ENCODE measurements around the gene PCBP3.

Gene PCBP3

GRCh38 chr21:45632160-45632559 is 11.4 kb upstream of the PCBP3 start:
- TF ChIP-seq CTCF (IDR thresholded peaks at IDR 0.05; ENCODE audit: low read depth, low read length, missing control alignments), result no peak
- H3K4me3 ChIP-seq (replicated peaks; ENCODE audit: low read depth, low read length), result no peak overlapping the region
- DNase-seq (ENCODE audit: extremely low read depth, low read depth), result no peak

- TF ChIP-seq CTCF (IDR thresholded peaks at IDR 0.05; ENCODE audit: low read depth, low read length, missing control alignments), result no peak
- no peak for DNase-seq (ENCODE audit: extremely low read depth, low read depth)
- H3K4me3 ChIP-seq (replicated peaks; ENCODE audit: low read depth, low read length), result no peak overlapping the region
These were observed 10.8 kb upstream of the PCBP3 start for GRCh38 chr21:45632637-45633251.

- H3K4me3 ChIP-seq (replicated peaks; ENCODE audit: low read depth, low read length), result no peak overlapping the region
- no peak for DNase-seq (ENCODE audit: extremely low read depth, low read depth)
These were observed 8.9 kb upstream of the PCBP3 start for GRCh38 chr21:45634511-45635183.

GRCh38 chr21:45635271-45636151 is 8.0 kb upstream of the PCBP3 start:
- H3K4me3 ChIP-seq (replicated peaks; ENCODE audit: low read depth, low read length), result no peak overlapping the region
- no peak for DNase-seq (ENCODE audit: extremely low read depth, low read depth)
- no peak for TF ChIP-seq CTCF (IDR thresholded peaks at IDR 0.05; ENCODE audit: low read depth, low read length, missing control alignments)

More at GRCh38 chr21:45634511-45635183, 8.9 kb upstream of the PCBP3 start:
- TF ChIP-seq CTCF (IDR thresholded peaks at IDR 0.05; ENCODE audit: low read depth, low read length, missing control alignments), result no peak

GRCh38 chr21:45636459-45636858 is 7.1 kb upstream of the PCBP3 start:
- no peak for DNase-seq (ENCODE audit: extremely low read depth, low read depth)
- no peak for TF ChIP-seq CTCF (IDR thresholded peaks at IDR 0.05; ENCODE audit: low read depth, low read length, missing control alignments)

GRCh38 chr21:45636951-45637646 is 6.4 kb upstream of the PCBP3 start:
- TF ChIP-seq CTCF (IDR thresholded peaks at IDR 0.05; ENCODE audit: low read depth, low read length, missing control alignments), result no peak
- no peak overlapping the region for H3K4me3 ChIP-seq (replicated peaks; ENCODE audit: low read depth, low read length)
- DNase-seq (ENCODE audit: extremely low read depth, low read depth), result no peak

More at GRCh38 chr21:45636459-45636858, 7.1 kb upstream of the PCBP3 start:
- H3K4me3 ChIP-seq (replicated peaks; ENCODE audit: low read depth, low read length), result no peak overlapping the region

Data from HFF-Myc (cell line).